ENCODE data around the gene SH2B2.
"Not testable (repeated sequence)": the region's sequence is repeated elsewhere in the genome, so short reads cannot be mapped to it uniquely, and the experiment has no call there.

SH2B2 gene

DNA sequence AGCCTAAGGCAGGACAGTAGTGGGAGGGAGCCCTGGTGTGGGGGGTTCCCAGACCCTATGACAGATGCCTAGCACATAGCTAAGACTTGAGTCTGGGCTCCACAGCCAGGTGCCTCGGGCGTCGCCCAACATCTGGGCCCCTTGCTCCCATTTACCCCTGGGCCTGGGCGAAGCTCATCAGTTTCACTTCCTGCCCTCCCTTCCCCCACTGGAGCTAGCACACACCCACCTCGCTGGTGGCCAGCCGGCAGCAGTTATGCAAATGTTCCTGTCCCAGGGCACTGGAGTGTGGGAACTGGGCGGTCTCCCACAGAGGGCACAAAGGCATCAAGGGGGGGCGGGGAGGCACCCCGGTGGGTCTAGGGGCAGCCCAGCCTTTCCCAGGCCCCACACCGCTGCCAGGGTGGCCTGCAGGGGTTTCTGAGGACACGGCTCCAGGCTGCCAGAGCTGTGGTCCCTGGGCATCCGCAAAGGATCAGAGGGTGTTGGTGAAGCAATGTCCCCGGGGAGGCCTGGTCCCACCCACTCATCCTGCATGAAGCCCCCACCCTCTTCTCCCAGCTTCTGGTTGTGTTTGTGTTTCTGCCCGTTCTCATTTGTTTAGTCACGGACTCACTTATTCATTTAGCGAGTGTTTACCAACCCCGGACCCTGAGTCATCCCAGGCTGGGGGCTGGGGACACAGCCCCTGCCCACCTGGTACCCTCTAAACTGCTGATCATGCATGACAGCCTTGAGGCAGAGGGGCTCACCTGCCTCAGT, 20.4 kb downstream of the SH2B2 start:
- DNase-seq, result peak; percentile 86

DNA sequence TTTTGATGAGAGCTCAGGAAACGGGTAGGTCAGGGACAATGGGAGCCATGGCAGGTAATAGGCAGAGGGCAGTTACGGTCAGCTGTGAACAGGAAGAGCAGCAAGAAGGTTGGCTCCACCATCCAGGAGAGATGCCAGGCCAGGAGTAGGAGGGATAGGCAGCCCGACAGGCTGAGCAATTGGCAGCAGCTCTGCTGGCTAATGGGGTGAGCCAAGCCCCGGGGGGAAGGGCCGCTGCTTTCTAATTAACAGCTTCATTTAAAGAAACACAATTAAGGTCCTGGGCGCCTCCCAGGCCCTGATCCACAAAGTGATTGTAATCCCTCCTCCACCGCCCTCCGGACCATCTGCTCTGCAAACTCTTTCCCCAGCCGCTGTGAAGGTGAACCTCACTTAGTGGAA, 23.7 kb downstream of the SH2B2 start:
- no peak for DNase-seq

DNA sequence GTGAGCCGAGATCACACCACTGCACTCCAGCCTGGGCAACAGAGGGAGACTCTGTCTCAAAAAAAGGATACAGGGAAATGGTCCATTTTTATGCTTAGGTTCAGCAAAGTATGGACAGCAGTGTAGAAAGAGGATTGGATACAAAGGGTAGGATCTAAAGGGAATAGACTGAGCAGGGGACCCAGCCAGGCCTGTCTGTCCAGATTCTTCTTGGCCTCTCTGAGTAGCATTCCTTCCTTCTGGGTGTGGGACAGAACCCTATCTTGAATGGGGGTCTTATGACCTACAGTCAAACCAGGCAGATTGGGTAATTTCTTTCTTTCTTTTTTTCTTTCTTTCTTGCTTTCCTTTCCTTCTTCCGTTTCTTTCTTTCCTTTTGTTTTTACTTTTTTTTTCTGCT, 25.6 kb downstream of the SH2B2 start:
- DNase-seq, result no peak

DNA sequence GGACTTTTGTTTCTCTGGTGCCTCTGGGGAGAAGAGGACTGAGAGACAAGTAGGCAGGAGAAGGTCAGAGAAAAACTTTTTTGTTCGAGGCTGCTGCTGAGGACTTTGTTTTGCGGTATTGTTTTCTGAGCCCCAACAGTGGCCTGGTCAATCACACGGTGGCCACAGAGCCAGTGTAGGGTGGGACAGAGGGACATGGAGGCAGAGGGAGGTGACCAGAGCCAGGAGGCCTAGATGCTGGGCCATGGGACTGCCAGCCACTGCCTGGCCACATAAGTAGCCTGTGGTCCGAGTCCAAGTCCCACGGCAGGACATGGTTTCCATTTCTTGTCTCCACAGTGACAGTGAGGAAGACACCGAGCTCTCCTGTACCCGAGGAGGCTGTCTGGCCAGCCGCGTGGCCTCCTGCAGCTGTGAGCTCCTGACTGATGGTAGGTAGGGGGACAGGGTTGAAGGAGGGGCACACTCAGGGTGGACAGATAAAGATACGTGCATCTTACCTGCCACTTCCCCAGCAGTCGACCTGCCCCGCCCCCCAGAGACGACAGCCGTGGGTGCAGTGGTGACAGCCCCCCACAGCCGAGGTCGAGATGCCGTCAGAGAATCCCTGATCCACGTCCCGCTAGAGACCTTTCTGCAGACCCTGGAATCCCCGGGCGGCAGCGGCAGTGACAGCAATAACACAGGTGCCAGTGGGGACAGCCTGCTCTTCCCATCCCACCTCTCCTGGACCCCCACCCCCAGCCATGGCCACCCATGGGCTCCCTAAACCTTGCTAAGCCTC, 27.5 kb downstream of the SH2B2 start:
- DNase-seq, result no peak

DNA sequence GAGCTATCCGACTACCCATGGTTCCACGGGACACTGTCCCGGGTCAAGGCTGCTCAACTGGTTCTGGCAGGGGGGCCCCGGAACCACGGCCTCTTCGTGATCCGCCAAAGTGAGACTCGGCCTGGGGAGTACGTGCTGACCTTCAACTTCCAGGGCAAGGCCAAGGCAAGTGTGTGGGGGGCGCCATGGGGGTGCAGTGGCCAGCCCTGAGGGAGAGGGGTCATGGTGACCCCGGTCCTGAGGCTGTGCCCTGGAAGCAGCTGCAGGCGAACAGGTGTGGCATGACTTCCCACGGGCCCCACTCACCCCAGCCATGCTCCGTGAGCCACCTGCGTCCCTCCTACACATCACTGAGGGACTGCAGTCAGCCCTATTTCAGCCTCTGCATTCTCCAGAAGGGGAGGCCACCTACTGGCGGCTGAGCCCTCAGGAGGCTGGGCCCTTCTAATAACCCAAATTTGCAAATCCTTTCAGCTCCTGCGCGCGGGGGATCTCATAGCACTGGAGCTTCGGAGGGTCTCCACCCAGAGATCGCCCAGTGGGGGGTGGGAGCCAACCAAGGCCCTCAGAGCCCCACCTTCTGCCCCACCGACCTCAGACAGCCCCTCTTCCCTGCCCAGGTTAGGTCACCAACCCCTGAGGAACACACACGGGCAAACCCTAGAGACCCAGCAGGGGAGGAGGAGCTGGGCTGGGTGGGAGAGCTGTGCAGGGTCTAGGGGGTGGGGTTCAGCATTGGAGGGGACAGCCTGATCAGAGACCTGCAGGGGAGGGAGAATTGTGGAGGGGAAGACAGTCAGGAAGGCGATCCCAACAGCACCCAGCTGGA, 30.8 kb downstream of the SH2B2 start:
- DNase-seq, result no peak

DNA sequence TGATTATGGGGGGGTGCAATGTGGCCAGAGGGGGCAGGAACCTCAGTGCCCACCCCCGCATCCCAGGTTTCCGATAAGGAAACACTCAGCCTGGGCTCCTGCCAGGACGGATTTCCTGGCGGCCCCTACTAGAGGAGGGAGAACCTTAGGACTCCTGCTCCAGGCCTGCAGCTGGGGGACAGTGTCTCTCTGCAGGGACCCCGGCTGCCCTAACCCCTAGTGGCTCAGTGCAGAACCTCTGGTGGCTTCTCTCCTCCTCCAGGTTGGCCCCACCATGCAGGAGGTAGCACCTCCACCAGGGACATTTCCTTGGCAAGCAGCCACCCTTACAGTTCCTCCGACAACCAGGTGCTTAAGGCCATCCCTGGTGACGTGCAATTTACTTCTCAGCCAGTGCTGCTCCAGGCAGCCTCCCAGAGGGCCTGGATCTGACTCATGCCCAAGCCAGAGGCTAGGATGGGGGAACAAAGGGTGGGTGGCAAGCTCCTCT, 31.9 kb downstream of the SH2B2 start:
- peak; percentile 85 for DNase-seq

DNA sequence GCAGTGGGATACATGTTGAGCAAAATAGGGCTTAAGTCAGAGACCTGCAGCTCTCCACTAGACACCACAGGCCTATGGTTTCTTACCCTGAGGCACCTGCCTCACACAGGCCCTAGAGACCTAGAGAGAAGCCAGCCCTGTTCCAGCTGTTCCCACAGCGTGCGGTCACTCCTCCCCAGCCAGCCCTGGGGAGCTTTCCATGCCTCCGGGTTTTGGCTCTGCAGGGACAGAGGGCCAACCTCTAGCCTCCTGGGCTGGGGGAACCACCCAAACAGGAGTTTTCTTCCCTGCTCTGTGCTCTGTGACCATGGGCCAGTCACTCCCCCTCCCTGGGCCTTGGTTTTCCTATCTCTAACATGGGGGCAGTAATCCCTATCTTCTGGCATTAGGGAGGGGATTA, 33.0 kb downstream of the SH2B2 start:
- DNase-seq, result no peak

DNA sequence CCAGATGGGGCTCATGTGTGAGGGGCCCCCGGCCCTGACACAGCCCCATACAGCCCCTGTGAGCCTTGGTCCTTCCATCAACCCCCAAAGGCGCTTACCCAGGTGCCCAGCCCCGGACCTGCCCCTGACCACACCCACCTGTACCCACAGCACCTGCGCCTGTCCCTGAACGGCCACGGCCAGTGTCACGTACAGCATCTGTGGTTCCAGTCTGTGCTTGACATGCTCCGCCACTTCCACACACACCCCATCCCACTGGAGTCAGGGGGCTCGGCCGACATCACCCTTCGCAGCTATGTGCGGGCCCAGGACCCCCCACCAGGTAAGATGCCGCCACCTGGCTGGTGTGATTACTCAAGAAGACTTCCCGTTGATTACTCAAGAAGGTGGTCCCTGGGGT, 33.5 kb downstream of the SH2B2 start:
- no peak for DNase-seq

DNA sequence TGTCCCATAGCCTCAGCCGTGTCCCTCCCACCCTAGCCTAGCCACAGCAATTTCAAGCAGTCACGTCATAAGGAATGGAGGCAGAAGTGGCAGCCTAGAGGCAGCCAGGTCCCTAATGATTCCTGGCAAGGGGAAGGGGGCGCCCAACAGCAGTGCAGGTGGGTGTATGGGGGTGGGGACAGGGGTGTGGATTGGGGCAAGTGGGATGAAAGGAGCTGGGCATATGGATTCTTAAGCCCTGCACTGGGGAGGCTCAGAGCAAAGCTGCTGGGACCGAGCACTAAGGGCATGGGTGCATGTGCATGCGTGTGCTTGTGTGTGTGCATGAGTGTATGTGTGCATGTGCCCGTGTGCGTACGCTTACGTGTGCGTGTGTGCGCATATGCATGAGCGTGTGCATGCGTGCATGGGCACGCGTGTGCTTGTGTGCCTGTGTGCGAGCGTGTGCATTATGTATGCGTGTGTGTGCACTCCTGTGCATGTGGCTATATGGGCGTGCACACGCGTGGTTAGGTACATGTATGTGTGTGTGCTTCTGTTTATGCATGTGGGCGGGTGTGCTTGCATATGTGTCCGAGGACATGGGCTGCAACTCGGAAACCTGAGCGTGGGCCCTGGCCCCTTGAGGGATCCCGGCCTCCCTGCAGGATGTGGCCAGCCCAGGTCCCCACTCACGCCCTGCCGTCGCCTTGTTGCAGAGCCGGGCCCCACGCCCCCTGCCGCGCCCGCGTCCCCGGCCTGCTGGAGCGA, 34.1 kb downstream of the SH2B2 start:
- no peak for DNase-seq

DNA sequence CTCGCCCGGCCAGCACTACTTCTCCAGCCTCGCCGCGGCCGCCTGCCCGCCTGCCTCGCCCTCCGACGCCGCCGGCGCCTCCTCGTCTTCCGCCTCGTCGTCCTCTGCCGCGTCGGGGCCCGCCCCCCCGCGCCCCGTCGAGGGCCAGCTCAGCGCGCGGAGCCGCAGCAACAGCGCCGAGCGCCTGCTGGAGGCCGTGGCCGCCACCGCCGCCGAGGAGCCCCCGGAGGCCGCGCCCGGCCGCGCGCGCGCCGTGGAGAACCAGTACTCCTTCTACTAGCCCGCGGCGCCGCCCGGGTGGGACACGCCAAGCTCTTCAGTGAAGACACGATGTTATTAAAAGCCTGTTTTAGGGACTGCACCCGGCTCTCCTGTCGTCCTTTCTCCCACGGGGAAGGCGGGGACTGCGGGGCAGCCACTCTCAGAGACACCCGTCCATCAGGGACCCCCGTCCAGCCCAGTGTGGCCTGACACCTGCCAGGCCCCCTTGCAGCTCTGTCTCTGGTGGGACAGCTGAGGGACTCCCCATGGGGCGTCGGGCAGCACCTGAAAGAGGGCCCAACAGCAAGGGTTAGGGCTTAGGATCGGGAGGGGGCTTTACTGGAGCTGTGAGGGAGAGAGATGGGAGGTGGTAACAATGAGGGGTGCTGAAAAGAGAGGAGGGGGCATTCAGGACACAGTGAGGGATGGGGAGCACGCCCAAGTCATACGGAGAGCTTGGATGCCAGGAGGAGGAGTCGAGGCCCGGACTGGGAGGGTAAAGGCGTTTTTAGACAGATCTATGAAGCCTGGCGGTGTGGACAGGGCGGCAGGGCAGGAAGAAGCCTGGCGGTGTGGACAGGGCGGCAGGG, 34.9 kb downstream of the SH2B2 start:
- DNase-seq, result peak; percentile 86

DNA sequence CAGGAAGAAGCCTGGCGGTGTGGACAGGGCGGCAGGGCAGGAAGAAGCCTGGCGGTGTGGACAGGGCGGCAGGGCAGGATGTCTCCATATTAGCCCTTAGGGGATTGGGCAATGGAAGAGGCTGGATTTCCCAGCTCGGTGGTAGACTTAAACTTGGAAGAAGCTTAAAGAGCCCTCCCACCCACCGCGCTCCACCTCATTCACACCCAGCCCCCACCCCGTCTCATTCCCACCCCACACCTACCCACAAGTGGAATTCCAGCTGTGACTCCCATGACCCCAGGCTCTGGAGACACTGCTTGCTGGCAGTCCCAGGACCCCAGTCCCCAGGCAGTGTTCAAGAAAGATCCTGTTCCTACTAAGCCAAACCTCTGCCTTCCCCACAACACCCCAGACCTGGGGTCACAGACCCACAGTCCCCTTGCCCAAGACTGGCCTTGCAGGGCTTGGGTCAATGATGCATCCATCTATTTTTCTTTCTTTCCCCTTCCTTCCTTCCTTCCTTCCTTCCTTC, 35.6 kb downstream of the SH2B2 start:
- no peak for DNase-seq

DNA sequence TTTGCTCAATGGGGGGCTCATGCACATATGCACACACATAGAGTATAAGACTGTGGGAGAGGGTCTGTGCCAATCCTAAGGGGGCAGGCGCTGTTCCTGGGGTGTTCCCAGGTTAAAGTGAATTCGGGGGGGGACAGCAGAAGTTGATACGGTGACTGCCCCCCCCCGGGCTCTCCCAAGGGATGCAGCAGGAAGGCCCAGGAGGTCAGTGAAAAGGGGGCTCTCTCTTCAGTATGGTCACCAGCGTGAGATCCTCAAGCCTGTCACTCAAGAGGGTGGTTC, 37.2 kb downstream of the SH2B2 start:
- DNase-seq, result no peak

DNA sequence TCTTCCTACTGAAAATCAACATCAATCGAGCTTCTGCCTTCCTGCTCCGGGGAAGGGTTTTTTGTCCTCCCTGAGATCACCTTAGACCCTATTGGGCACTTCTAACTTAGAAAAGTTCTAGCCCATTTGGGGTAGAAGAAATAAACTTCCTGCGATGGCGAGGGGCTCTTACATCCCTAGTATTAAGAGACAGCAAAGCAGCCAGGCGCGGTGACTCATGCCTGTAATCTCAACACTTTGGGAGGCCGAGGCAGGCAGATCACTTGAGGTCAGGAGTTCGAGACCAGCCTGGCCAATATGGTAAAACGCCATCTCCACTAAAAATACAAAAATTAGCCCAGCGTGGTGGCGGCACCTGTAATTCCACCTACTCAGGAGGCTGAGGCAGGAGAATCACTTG, 38.4 kb downstream of the SH2B2 start:
- not testable (repeated sequence) for DNase-seq

DNA sequence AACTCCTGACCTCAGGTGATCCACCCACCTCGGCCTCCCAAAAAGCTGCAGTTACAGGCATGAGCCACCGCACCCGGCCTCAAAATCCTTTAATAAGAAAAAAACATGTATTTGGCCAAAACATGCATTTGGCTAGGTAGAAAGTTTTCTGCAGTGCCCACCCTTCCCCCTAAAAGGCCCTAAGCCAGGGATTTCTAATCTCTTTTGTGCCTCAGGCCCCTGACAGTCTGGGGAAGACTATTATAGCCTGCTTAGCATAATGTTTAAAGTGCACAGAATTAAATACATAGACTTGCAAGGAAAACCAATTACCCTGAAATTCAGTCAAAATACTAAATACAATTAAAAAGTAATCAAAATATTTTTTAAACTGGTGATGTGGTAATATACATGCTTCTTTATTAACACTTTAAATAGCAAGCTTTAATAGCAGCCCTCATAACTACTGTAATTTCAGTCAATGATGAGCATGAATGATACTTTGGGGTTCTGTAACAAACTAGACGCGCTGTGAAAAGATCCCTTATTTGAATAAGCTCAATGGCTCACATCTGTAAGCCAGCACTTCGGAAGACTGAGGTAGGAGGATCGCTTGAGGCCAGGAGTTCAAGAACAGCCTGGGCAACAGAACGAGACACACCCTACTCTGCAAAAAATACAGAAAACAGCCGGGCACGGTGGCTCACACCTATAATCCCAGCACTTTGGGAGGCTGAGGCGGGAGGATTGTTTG, 39.7 kb downstream of the SH2B2 start:
- no peak for DNase-seq

DNA sequence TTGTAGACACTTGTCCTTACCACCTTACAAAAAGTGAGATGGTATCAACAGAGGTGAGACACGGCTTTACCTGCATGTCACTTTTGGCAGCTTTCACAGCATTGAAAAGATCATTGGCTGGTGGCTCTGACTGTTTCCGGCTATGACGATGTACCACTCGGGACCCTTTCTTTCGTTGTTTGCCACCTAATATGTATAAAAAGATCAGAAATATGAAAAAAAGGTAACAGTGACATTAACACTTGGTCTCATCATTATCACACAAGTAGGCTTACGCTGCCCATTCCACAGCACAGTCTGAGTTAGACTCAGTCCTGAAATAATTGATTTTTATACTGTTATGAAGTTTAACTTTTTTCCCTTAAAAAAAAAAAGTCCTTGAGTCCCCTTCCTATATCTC, 40.5 kb downstream of the SH2B2 start:
- DNase-seq, result not testable (repeated sequence)

DNA sequence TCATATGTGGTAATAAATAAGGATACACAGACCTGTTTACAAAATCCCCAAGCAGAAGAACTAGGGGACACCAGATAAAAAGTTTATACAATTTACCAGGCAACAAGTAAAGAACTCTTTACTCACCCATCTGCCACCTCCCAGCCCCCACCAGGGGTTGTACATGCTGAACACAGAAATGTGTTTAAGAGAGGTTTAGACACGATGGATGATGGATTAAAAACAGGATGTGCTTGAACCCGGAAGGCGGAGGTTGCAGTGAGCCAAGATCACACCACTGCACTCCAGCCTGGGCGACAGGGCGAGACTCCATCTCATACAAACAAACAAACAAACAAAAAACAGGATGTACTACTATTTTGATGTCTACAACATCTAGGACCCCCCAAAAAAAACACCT, 42.2 kb downstream of the SH2B2 start:
- not testable (repeated sequence) for DNase-seq

DNA sequence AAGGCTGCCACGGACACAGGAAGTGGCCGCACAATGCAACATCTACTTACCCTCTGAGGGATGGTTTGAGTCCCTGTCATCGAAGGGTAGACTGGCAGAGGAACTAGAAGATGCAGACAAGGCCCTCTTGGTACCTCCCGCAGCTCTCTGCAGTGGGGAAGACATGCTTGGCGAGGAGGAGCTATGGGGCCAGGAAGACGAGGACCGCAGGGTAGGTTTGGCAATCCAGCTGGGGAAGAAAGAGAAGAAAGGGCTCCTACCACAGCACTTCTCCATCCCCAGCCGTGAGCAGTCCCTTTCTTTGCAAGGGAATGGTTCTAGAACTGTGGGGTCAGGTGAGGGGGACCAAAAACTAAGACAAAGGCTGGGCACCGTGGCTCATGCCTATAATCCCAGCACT, 42.7 kb downstream of the SH2B2 start:
- DNase-seq, result not testable (repeated sequence)

DNA sequence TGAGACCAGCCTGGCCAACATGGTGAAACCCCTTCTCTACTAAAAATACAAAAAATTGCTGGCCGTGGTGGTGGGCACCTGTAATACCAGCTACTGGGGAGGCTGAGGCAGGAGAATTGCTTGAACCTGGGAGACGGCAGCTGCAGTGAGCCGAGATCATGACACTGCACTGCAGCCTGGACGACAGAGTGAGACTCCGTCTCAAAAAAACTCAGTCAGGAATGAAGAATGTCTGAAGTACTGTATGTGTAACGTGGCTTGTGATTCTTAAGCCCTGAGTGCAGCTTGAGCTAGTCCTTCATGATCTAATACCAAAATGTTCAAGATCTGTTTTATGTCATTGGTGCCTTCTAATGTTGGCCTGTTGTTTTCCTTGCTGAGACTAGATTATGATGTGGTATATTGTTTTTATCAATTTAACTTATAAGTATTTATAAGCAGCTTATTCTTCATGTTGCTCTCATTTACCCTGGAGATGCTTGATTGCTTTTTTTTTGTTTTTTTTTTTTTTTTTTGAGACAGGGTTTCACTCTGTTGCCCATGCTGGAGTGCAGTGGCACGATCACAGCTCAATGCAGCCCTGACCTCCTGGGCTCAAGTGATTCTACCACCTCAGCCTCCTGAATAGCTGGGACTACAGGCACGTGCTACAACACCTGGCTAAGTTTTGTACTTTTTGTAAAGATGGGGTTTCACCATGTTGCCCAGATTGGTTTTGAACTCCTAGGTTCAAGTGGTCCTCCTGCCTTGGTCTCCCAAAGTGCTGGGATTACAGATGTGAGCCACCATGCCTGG, 44.2 kb downstream of the SH2B2 start:
- not testable (repeated sequence) for DNase-seq

DNA sequence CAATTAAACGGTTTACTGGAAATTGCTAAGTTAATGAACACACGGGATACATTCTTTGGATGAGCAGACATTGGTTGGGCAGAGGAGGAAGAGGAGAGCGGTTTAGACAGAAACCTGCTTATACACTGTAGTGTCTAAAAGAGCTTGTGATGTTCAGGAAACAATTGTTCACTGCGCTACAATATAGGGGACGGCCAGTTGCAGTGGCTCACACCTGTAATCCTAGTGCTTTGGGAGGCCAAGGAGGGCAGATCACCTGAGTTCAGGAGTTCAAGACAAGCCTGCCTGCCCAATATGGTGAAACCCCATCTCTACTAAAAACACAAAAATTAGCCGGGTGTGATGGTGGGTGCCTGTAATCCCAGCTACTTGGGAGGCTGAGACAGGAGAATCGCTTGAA, 48.9 kb downstream of the SH2B2 start:
- peak; percentile 23 for DNase-seq

DNA sequence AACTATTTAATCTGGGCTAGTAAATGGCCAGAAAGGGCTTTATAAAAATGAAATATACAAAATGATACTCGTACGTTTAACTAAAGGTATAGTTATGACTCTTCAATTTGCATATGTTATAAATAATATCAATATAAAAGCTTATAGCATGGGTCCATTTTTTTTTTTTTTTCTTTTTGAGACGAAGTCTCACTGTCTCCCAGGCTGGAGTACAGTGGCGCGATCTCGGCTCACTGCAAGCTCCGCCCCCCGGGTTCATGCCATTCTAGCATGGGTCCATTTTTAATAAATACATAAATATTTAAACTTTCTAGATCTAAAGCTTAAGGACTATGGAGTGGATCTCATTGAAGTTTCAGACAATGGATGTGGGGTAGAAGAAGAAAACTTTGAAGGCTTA, 50.3 kb downstream of the SH2B2 start:
- DNase-seq, result not testable (repeated sequence)
